HepG2 (cell line): Measurements from ENCODE around the gene MFN2. TPM values are rescaled to one million over a fixed set of nuclear protein-coding genes. Genes with fewer than 3 reads are reported as not detected.

Source experiments
- ASH2L ChIP-seq: fragments of 300-600, 200-600 bp; sonication (generic); IDR thresholded peaks from 2 replicates; pipeline ENCODE4 v1.7.0; 2017; ENCODE audit warnings: low read depth, mild to moderate bottlenecking, moderate library complexity, mixed read lengths, low read length; ENCODE audit not compliant: insufficient read length
- RBFOX2 ChIP-seq: fragments of 200-400 bp; formaldehyde crosslinking; IDR thresholded peaks from 2 replicates; pipeline ENCODE4 v1.6.1; 2017; ENCODE audit warnings: low read depth, mild to moderate bottlenecking, low read length
- RBM22 ChIP-seq: fragments of 200-400 bp; formaldehyde crosslinking; optimal IDR thresholded peaks from 2 replicates; pipeline ENCODE3; 2017; ENCODE audit warnings: mild to moderate bottlenecking, low read length, moderate library complexity
- SP2 ChIP-seq: sonication (generic); formaldehyde crosslinking; IDR thresholded peaks from 2 replicates; pipeline ENCODE4 v1.5.1; 2020; ENCODE audit warnings: mild to moderate bottlenecking, missing genetic modification reagents
- STAG1 ChIP-seq: sonication (generic); formaldehyde crosslinking; IDR thresholded peaks from 2 replicates; pipeline ENCODE4 v1.4.0; 2020; ENCODE audit warnings: missing genetic modification reagents
- ZNF124 ChIP-seq: sonication (generic); formaldehyde crosslinking; IDR thresholded peaks from 2 replicates; pipeline ENCODE4 v1.4.0; 2020; ENCODE audit warnings: missing genetic modification reagents
- ZNF530 ChIP-seq: sonication (generic); formaldehyde crosslinking; IDR thresholded peaks from 2 replicates; pipeline ENCODE4 v1.5.0; 2020; ENCODE audit warnings: low read depth, mild to moderate bottlenecking, missing genetic modification reagents
- ZNF570 ChIP-seq: sonication (generic); formaldehyde crosslinking; IDR thresholded peaks from 2 replicates; pipeline ENCODE4 v1.4.0; 2020; ENCODE audit warnings: mild to moderate bottlenecking, missing genetic modification reagents, borderline replicate concordance
- ZNF572 ChIP-seq: sonication (generic); formaldehyde crosslinking; IDR thresholded peaks from 2 replicates; pipeline ENCODE4 v1.5.1; 2020; ENCODE audit warnings: mild to moderate bottlenecking, missing genetic modification reagents
- ZNF607 ChIP-seq: sonication (generic); formaldehyde crosslinking; IDR thresholded peaks from 2 replicates; pipeline ENCODE4 v1.5.1; 2020; ENCODE audit warnings: missing genetic modification reagents, mild to moderate bottlenecking, borderline replicate concordance
- ZNF619 ChIP-seq: sonication (generic); formaldehyde crosslinking; IDR thresholded peaks from 2 replicates; pipeline ENCODE4 v1.4.0; 2020; ENCODE audit warnings: mild to moderate bottlenecking, missing genetic modification reagents
- ZNF782 ChIP-seq: sonication (generic); formaldehyde crosslinking; IDR thresholded peaks from 2 replicates; pipeline ENCODE4 v1.4.0; 2020; ENCODE audit warnings: missing genetic modification reagents, mild to moderate bottlenecking, borderline replicate concordance
- polyA plus RNA-seq, 8 experiments: library from polyadenylated mRNA; depleted of rRNA in 3 of 8; stranded (reverse) in 7 of 8; unstranded in 1 of 8; fragments of >200 nt; fragmentation: Illumina TruSeq in 4 of 8; extraction: Trizol in 4 of 8; gene quantifications; 2 replicates each; pipeline versions ENCODE4 v1.2.1 to v1.2.3, GENCODE V29; 2011 to 2016; ENCODE audit warnings: low read depth in 4 of 8, missing spikeins in 1 of 8, mixed read lengths in 1 of 8; ENCODE audit not compliant: insufficient read depth in 1 of 8
- total RNA-seq, 5 experiments: library from RNA; depleted of rRNA; stranded (reverse); fragments of >200 nt; fragmentation: Illumina TruSeq; extraction: Trizol; gene quantifications; 2 replicates each; pipeline ENCODE4 v1.2.3, GENCODE V29; 2016; ENCODE audit warnings: low read depth in 1 of 5
- TF ChIP-seq, protein P1 (sequence below): sonication (generic); formaldehyde crosslinking; IDR thresholded peaks from 2 replicates; pipeline ENCODE4 v1.4.0; 2020; ENCODE audit warnings: missing genetic modification reagents, borderline replicate concordance
- TF ChIP-seq, protein P2 (sequence below): sonication (generic); formaldehyde crosslinking; IDR thresholded peaks from 2 replicates; pipeline ENCODE4 v1.5.0; 2020; ENCODE audit warnings: mild to moderate bottlenecking, missing genetic modification reagents, borderline replicate concordance

The MFN2 gene
- total and polyA plus RNA-seq, 2 of the 13 experiments (the other 11 are each of a cell fraction or from before 2014, with no cell fraction given), result 38.7 to 60.9 TPM

DNA sequence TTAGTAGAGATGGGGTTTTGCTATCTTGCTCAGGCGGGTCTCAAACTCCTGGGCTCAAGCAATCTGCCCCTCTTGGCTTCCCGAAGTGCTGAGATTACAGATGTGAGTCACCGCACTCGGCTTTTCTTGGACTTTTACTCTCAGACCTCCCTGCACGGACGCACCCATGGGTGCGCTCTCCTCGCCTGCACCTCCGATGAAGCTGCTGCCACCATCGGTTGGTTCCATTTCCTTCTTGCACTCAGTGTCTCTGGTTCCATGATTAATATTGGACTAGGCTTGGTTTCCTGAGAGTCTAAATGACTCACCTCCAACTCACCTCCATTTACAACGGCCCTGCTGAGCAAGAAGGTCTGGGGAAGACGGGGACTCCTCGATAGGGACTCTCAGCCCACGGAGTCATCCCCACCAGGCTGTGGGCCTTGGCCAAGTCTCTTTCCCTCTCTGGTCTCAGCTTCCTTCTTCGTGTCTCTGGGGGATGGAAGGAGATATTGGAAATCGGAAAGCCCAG, 76.1 kb downstream of the MFN2 start (continued):
- TF ChIP-seq, protein P1, sequence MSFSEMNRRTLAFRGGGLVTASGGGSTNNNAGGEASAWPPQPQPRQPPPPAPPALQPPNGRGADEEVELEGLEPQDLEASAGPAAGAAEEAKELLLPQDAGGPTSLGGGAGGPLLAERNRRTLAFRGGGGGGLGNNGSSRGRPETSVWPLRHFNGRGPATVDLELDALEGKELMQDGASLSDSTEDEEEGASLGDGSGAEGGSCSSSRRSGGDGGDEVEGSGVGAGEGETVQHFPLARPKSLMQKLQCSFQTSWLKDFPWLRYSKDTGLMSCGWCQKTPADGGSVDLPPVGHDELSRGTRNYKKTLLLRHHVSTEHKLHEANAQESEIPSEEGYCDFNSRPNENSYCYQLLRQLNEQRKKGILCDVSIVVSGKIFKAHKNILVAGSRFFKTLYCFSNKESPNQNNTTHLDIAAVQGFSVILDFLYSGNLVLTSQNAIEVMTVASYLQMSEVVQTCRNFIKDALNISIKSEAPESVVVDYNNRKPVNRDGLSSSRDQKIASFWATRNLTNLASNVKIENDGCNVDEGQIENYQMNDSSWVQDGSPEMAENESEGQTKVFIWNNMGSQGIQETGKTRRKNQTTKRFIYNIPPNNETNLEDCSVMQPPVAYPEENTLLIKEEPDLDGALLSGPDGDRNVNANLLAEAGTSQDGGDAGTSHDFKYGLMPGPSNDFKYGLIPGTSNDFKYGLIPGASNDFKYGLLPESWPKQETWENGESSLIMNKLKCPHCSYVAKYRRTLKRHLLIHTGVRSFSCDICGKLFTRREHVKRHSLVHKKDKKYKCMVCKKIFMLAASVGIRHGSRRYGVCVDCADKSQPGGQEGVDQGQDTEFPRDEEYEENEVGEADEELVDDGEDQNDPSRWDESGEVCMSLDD (CRISPR knock-in tag), result no peak
- TF ChIP-seq, protein P2, sequence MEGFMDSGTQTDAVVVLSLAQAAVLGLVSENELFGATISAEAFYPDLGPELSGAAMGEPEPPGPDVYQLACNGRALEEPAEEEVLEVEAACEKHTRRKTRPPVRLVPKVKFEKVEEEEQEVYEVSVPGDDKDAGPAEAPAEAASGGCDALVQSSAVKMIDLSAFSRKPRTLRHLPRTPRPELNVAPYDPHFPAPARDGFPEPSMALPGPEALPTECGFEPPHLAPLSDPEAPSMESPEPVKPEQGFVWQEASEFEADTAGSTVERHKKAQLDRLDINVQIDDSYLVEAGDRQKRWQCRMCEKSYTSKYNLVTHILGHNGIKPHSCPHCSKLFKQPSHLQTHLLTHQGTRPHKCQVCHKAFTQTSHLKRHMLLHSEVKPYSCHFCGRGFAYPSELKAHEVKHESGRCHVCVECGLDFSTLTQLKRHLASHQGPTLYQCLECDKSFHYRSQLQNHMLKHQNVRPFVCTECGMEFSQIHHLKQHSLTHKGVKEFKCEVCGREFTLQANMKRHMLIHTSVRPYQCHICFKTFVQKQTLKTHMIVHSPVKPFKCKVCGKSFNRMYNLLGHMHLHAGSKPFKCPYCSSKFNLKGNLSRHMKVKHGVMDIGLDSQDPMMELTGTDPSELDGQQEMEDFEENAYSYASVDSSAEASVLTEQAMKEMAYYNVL (CRISPR knock-in tag), result no peak
- no peak for TF ChIP-seq SP2
- TF ChIP-seq ZNF530, result no peak
- no peak for TF ChIP-seq RBFOX2
- TF ChIP-seq ZNF124 (CRISPR knock-in tag), result no peak
- no peak for TF ChIP-seq STAG1 (CRISPR knock-in tag)
- TF ChIP-seq ZNF572 (CRISPR knock-in tag), result no peak
- no peak for TF ChIP-seq ZNF782 (CRISPR knock-in tag)
- no peak for TF ChIP-seq RBM22
- TF ChIP-seq ZNF570 (CRISPR knock-in tag), result no peak
- TF ChIP-seq ZNF607 (CRISPR knock-in tag), result no peak
- no peak for TF ChIP-seq ASH2L
- TF ChIP-seq ZNF619, result no peak
